ENCODE measurements around the gene KAZN.
A peak's percentile ranks its signal among the peaks of the same experiment; 100 is the strongest.

The KAZN gene

DNA sequence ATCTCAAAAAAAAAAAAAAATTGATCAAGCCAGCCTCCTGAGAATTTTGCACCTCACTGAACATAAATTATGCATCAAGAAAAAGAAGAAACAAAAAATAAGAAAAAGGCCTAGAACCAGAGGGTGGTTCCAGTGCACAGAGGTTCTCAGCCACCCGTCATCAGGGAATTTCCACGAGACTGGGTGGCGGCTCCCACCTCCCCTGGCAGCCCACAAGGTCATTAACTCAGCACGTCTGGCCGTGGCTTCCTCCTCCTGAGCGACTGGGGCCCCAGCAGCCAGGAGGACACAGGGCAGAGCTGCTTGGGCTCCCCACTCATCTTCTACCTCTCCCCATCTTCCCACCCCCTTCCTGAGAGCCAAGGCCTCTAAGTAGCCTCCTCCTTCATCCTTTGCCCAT lies 539.3 kb downstream of the KAZN start:
- ATAC-seq, result no peak
- no peak for TF ChIP-seq ZNF8 (CRISPR knock-in tag; IDR thresholded peaks at IDR 0.05)
- TF ChIP-seq, protein P1, sequence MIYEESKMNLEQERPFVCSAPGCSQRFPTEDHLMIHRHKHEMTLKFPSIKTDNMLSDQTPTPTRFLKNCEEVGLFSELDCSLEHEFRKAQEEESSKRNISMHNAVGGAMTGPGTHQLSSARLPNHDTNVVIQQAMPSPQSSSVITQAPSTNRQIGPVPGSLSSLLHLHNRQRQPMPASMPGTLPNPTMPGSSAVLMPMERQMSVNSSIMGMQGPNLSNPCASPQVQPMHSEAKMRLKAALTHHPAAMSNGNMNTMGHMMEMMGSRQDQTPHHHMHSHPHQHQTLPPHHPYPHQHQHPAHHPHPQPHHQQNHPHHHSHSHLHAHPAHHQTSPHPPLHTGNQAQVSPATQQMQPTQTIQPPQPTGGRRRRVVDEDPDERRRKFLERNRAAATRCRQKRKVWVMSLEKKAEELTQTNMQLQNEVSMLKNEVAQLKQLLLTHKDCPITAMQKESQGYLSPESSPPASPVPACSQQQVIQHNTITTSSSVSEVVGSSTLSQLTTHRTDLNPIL (CRISPR knock-in tag; IDR thresholded peaks at IDR 0.05; ENCODE audit: low read depth), result no peak
- TF ChIP-seq ZNF70 (CRISPR knock-in tag; IDR thresholded peaks at IDR 0.05), result no peak
- TF ChIP-seq ISL1 (CRISPR knock-in tag; IDR thresholded peaks at IDR 0.05), result no peak
- TF ChIP-seq SNAI2 (CRISPR knock-in tag; IDR thresholded peaks at IDR 0.05), result no peak
- TF ChIP-seq, protein P2, sequence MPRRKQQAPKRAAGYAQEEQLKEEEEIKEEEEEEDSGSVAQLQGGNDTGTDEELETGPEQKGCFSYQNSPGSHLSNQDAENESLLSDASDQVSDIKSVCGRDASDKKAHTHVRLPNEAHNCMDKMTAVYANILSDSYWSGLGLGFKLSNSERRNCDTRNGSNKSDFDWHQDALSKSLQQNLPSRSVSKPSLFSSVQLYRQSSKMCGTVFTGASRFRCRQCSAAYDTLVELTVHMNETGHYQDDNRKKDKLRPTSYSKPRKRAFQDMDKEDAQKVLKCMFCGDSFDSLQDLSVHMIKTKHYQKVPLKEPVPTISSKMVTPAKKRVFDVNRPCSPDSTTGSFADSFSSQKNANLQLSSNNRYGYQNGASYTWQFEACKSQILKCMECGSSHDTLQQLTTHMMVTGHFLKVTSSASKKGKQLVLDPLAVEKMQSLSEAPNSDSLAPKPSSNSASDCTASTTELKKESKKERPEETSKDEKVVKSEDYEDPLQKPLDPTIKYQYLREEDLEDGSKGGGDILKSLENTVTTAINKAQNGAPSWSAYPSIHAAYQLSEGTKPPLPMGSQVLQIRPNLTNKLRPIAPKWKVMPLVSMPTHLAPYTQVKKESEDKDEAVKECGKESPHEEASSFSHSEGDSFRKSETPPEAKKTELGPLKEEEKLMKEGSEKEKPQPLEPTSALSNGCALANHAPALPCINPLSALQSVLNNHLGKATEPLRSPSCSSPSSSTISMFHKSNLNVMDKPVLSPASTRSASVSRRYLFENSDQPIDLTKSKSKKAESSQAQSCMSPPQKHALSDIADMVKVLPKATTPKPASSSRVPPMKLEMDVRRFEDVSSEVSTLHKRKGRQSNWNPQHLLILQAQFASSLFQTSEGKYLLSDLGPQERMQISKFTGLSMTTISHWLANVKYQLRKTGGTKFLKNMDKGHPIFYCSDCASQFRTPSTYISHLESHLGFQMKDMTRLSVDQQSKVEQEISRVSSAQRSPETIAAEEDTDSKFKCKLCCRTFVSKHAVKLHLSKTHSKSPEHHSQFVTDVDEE (CRISPR knock-in tag; IDR thresholded peaks at IDR 0.05), result no peak
- TF ChIP-seq CSDC2 (CRISPR knock-in tag; IDR thresholded peaks at IDR 0.05), result no peak

DNA sequence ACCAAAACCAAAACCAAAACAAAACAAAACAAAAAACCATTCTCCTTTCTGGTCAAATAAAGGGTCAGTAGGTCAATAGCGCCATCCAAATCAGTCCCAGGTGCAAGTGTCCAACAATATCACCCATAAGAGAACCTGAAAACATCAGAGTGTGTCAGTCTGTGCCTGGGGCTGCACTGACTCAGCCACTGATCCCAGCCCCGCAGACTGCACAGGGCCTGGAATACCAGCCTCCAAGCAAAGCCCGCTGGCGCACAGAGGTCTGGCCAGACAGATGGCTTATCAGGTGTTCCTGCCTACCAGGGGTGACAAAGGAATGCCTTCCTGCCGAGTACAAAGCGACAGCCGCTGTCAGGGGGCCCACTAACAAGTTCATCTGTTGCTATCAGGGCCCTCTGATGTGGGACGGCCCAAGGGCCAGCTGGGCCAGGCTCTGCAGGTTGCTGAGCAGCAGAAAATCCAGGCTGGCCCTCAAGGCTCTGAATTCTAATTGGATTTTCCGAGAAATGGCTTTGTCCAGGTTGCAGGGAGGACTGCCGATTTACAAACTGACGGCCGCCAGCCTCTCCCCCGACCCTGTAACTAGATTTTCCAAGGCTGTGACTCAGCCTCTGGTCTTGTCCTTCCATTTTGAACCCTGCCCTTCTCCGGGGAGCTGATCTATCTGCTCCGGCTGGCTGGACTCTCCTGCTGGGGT lies 541.3 kb downstream of the KAZN start:
- ATAC-seq, result peak; percentile 88
- TF ChIP-seq, protein P1 (CRISPR knock-in tag; IDR thresholded peaks at IDR 0.05; ENCODE audit: low read depth), result no peak
- 0 out of 2 replicates have a peak, but pooled peaks have one; percentile 36 for TF ChIP-seq GLIS3 (CRISPR knock-in tag; IDR thresholded peaks at IDR 0.05)
- TF ChIP-seq, protein P2 (CRISPR knock-in tag; IDR thresholded peaks at IDR 0.05), result peak; percentile 90
- TF ChIP-seq ZFP30 (CRISPR knock-in tag; IDR thresholded peaks at IDR 0.05), result no peak
- TF ChIP-seq ZNF565 (CRISPR knock-in tag; conservative IDR thresholded peaks at IDR 0.05; ENCODE audit: low read depth), result no peak
- no peak for TF ChIP-seq CSDC2 (CRISPR knock-in tag; IDR thresholded peaks at IDR 0.05)
- no peak for TF ChIP-seq ESRRG (CRISPR knock-in tag; IDR thresholded peaks at IDR 0.05)
- no peak for TF ChIP-seq SNAI2 (CRISPR knock-in tag; IDR thresholded peaks at IDR 0.05)
- TF ChIP-seq, protein P3, sequence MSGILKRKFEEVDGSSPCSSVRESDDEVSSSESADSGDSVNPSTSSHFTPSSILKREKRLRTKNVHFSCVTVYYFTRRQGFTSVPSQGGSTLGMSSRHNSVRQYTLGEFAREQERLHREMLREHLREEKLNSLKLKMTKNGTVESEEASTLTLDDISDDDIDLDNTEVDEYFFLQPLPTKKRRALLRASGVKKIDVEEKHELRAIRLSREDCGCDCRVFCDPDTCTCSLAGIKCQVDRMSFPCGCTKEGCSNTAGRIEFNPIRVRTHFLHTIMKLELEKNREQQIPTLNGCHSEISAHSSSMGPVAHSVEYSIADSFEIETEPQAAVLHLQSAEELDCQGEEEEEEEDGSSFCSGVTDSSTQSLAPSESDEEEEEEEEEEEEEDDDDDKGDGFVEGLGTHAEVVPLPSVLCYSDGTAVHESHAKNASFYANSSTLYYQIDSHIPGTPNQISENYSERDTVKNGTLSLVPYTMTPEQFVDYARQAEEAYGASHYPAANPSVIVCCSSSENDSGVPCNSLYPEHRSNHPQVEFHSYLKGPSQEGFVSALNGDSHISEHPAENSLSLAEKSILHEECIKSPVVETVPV (CRISPR knock-in tag; IDR thresholded peaks at IDR 0.05), result 0 out of 2 replicates have a peak, but pooled peaks have one; percentile 44
- peak; percentile 91; the same call in 1 of the 2 replicates for TF ChIP-seq TCF4 (CRISPR knock-in tag; IDR thresholded peaks at IDR 0.05; ENCODE audit: borderline replicate concordance)
- TF ChIP-seq PPARA (CRISPR knock-in tag; IDR thresholded peaks at IDR 0.05; ENCODE audit: borderline replicate concordance), result no peak
- TF ChIP-seq ZFP3 (CRISPR knock-in tag; IDR thresholded peaks at IDR 0.05), result peak; percentile 80
- TF ChIP-seq ZNF70 (CRISPR knock-in tag; IDR thresholded peaks at IDR 0.05), result 0 out of 2 replicates have a peak, but pooled peaks have one; percentile 3

DNA sequence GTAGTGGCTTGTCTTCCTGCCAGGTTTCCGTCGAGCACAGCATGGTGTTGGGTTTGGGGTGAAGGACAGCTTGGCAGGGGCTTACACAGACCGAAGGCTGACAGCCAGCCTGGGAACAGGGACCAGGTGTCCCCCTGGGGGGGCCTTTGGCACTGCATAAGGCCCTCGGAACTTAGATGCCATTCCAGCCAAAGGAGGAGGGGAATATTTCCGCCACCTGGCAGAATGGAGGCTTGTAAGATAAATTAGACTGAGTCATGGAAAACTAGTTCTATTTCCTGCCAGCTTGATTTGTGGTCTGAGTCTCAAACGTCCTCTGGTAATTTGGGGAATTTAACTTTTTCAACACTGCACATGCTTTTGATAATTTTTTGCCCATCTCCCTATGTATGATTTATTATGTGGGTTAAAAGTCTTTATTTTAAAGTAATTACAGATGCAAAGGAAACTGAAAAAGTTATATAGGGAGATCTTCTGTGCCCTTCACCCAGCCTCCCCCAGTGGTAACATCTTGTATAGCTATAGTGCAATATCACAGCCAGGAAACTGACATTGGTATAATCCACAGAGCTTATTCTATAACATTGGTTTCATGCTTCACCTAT lies 543.6 kb downstream of the KAZN start:
- peak; percentile 64 for ATAC-seq
- TF ChIP-seq ZNF70 (CRISPR knock-in tag; IDR thresholded peaks at IDR 0.05), result no peak
- TF ChIP-seq, protein P2 (CRISPR knock-in tag; IDR thresholded peaks at IDR 0.05), result no peak
- TF ChIP-seq, protein P4, sequence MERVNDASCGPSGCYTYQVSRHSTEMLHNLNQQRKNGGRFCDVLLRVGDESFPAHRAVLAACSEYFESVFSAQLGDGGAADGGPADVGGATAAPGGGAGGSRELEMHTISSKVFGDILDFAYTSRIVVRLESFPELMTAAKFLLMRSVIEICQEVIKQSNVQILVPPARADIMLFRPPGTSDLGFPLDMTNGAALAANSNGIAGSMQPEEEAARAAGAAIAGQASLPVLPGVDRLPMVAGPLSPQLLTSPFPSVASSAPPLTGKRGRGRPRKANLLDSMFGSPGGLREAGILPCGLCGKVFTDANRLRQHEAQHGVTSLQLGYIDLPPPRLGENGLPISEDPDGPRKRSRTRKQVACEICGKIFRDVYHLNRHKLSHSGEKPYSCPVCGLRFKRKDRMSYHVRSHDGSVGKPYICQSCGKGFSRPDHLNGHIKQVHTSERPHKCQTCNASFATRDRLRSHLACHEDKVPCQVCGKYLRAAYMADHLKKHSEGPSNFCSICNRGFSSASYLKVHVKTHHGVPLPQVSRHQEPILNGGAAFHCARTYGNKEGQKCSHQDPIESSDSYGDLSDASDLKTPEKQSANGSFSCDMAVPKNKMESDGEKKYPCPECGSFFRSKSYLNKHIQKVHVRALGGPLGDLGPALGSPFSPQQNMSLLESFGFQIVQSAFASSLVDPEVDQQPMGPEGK (CRISPR knock-in tag; IDR thresholded peaks at IDR 0.05; ENCODE audit: borderline replicate concordance), result peak; percentile 69; the same call in 1 of the 2 replicates
- TF ChIP-seq ISL1 (CRISPR knock-in tag; IDR thresholded peaks at IDR 0.05), result peak; percentile 33; the same call in 1 of the 2 replicates
- TF ChIP-seq SNAI2 (CRISPR knock-in tag; IDR thresholded peaks at IDR 0.05), result no peak
- TF ChIP-seq ARNTL (CRISPR knock-in tag; IDR thresholded peaks at IDR 0.05; ENCODE audit: borderline replicate concordance, low read depth), result no peak
